Measurements from ENCODE around the gene GSPT2.
A peak's percentile ranks its signal among the peaks of the same experiment; 100 is the strongest.
"Not testable (repeated sequence)": the region's sequence is repeated elsewhere in the genome, so short reads cannot be mapped to it uniquely, and the experiment has no call there.

GSPT2 gene

GRCh38 chrX:51743179-51743957 is at the start of gene GSPT2:
Gene GSPT2 (plus strand): TSS chrX:51743442. CDS start chrX:51743627, 185 bp downstream.
- peak; percentile 3 for DNase-seq

- no peak for DNase-seq
Observed at GRCh38 chrX:51694254-51694653, 49.0 kb upstream of the GSPT2 start.

DNA sequence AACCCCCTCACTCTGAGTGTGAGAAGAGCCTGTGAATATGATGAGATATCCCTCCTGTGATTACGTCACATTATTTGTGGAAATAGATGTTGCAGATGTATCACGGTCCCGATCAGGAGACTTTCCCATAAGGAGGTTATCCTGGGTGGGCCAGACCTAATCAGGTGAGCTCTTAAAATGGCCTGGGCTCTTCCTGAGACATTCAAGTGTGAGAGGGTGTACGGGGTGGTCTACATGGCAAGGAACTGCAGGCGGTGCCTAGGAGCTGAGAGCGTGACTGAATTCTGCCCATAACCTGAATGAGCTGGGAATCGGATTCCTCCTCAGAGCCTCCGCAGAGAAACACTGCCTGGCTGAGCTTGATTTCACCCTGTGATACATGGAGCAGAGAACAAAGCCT is 45.8 kb upstream of the GSPT2 start:
- no peak for DNase-seq

DNA sequence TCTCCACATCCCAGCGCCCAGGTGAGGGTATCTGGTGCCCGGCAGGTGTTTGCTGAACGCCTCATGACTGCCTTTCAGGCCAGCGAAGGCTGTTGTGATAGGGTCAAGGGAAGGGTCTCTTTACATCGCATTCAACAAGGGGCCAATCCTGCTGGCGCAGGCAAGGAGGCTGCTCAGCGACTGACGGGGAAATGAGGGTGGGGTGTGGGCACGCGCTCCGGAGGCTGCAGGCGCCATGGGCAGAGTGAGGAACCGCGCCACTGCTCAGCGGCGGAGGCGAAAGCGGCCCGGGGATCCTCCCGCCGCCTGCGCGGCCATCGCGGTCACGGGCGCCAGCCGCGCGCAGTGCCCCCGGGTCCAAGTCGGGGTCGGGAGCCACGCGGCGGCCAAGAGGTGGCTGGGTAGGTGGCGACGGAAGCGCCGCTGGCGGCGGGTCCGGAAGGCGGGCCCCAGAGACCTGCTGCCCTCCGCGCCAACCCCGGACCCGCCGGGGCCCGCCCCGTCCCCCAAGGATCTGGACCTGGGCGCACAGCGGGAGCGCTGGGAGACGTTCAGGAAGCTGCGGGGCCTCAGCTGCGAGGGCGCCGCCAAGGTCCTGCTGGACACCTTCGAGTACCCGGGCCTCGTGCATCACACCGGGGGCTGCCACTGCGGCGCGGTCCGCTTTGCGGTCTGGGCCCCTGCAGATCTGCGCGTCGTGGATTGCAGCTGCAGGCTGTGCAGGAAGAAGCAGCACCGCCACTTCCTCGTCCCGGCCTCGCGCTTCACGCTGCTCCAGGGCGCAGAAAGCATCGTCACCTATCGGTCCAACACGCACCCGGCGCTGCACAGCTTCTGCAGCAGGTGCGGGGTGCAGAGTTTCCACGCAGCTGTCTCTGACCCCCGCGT is 32.7 kb upstream of the GSPT2 start, which contains the start of gene CENPVL1:
Gene CENPVL1, plus strand, starts transcription at position 236 of the 888 bp plus-strand sequence. Its CDS starts 0 bp downstream, at position 236.
- DNase-seq = not testable (repeated sequence)

DNA sequence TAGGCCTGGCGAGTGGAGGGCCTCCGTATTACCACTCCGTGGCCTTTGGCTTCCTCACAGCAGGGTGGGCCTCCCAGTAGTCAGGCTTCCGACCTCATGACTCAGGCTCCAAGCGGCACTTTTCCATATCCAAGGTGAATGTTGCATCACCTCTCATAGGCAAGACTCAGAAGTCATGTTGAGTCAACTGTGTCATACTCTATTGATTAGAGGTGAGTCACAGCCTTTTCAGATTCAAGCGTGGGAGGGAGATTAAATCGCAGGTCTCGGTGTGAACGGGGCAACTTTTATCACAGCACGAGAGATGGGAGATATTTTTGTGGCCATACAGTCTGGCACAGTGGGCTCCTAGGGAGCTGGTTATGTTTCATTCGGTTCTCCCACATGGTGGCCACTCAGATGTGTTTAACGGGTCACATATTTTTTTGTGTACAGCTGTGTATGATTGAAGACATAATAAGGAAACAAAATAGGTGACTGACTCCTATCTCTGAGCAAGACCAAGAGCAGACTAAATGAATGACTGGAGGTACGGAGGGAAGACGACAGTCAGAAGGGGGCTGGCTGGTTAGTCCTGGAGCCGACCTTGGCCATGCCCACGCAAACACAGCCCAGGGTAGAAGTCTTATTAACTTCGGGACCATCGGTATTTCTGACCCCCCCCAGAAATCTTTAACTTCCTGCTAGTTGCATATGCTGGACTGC is 30.1 kb upstream of the GSPT2 start:
- DNase-seq = not testable (repeated sequence)

GRCh38 chrX:51728202-51728601 is 15.0 kb upstream of the GSPT2 start:
- no peak for DNase-seq

GRCh38 chrX:51737091-51737490 is 6.2 kb upstream of the GSPT2 start:
- no peak for DNase-seq

DNA sequence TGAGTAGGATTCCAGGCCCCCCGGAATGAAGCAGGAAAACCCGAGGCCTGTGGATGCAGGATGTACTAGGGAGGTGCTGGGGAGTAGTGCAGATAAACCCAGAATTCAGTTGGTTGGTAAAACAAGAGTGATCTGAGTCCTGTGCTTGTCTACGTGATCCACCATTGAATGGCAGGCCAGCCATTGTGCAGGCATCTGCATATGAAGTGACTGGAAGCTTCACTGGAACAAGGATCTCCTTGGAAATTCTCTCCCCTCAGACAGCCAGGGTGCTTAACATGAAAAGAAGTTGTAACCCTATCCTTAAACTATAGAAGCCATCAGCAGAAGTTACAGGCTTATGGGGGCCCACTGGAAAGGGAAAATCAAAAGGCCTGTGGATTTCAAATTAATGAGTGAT is 656 bp upstream of the GSPT2 start:
- no peak for DNase-seq

DNA sequence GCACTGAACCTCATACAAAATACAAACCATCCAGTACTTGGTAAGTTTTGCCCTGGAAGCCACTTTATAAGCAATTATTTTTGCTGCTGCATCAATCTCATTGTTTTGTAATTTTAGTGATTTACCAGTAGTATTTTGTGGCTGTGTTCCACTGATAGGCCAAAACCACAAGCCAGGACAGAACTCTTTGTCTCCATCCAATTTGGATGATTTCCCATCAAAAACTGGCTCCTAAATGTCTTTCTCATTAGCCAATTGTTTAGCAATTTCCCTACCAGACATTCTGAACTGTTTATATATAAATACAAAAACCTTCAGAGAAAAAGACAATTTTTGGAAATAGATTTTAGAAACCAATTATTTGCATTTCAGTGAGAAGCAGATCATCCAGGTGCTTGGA is 4.4 kb downstream of the GSPT2 start:
- DNase-seq = no peak

DNA sequence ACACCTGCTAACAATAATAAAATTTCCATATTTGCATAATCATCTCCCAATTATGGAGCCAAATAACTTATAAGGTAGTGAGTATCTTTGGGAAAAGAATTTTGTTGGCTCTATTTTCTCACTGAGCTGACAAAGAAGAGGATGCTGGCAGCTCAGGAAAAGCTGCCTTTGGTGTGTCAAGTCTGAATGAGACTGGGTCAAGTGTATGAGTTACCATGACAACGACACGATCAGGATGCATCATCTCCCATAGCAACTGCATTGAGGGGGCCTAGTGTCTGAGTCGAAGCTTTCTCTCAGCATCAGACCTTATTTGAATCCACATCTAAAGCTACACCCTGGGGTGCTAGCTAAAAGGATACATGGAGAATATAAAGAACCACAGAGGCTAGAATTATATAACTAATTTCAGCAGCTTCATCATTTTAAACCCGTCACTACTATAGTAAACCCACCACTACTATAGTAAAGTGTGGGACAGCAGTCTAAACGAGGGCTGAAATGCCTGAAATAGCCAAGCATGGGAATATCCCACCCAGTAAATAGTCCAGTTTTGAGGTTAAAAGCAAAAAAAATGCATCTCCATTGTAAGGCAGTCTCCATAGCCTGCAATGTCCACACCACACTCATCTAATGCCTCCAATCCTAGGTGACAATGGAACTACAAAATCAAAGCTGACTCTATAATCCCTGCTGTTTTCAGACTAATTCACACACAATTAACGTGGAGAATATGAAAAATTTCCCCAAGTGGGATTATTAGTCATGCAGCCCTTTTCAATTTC is 16.0 kb downstream of the GSPT2 start:
- DNase-seq = no peak

DNA sequence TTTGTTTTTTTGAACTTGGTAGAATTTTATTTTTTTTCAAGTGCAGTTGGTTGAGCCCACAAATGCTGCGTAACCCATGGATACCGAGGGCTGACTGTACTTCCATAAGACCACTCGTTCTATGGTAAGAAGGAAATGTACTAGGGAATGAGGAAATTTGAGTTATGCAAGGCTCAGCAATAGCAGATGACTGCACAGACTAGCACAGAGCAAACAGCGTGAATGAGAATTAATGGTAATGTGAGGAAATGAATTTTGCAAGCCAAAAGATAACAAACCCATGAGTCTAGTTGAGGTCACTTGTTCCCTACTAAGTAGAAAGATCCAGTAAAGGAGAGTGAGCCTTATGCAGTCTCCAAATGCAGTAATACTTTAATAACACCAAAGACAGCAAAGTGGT is 17.4 kb downstream of the GSPT2 start:
- no peak for DNase-seq

GRCh38 chrX:51766546-51766945 is 23.3 kb downstream of the GSPT2 start:
- DNase-seq = no peak

DNA sequence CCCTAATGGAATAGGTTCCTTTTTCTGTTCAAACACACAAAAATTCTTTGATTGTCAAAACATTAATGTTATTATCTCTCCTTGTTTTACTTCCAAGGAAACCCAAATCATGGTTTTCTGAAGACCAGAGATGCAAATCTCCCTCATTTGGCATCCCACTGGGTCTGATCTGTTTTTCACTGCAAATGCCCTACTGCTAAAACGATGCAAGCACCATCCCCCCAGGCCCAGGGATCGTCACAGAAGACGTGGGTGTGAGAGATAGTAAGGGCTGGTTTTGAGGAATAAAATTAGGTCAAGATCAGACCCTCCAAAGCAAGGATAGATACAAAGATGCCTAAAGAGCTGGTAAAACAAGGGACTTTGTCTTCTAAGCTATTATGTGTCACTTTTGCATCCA is 33.6 kb downstream of the GSPT2 start:
- no peak for DNase-seq

DNA sequence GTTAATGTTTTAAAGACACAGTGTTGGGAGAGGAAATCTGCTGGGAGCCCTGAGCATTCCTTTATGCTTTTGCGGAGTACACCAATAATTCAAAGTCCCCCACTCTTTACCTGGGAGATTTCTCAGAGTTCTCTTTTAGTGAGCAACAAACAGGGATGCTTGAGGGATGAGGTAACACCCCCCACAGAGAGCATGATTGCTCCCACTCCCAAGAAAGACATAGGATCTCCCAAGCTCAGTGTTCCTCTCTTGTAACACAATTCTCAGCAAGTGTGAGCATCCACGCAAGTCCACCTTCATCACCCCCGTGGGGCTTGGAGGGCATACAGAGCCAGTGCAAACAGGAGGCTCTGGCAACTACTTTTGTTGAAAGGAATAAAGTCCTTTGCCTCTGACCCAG is 36.1 kb downstream of the GSPT2 start:
- no peak for DNase-seq

GRCh38 chrX:51795136-51795535 is 51.9 kb downstream of the GSPT2 start:
- DNase-seq = no peak
